Measurements from ENCODE around the gene IMMP2L.
"Not testable (repeated sequence)": the region's sequence is repeated elsewhere in the genome, so short reads cannot be mapped to it uniquely, and the experiment has no call there.

Gene IMMP2L

DNA sequence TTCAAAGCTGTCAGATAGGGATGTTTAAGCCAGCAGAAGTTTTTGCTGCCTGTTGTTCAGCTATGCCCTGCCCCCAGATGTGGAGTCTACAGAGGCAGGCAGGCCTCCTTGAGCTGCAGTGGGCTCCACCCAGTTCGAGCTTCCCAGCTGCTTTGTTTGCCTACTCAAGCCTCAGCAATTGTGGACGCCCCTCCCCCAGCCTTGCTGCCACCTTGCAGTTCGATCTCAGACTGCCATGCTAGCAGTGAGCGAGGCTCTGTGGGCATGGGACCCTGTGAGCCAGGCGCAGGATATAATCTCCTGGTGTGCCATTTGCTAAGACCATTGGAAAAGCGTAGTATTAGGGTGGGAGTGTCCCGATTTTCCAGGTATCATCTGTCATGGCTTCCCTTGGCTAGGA is 901.7 kb downstream of the IMMP2L start:
- DNase-seq = not testable (repeated sequence)

DNA sequence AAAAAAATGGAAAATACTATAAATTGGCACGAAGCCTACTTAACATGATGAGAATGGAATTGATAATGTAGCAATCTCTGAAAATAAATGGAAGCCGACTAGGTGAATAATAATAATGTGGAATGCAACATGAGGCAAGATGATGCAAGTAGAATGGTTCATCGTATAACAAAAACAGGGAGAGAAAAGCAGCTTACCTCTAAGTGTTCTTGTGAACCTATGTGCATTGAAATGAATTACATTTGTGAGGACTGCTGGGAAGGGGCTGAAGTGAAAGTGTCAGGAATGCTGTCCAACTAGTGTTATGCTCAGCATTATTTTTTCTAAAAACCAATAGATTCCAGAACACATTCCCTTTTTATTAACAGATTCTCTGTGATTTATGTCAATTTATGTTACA is 912.0 kb downstream of the IMMP2L start:
- DNase-seq = no peak

DNA sequence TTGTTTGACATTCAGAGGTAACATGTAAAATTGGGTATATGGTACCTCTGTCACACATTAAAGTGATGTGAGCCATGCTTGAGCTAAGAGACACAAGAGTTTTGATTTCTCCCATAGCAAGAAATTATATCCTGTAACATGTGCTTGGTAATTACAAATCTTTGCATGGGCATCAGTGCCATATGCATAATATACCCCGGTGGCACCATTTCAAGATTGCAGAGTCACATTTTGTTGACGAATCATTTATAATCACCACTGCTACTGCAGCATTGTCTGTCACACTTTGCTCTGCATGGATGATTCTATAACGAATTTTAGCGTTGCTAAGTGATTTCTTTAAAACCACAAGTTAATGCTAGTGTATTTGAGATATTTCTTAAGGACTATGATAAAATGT is 915.0 kb downstream of the IMMP2L start:
- no peak for DNase-seq

DNA sequence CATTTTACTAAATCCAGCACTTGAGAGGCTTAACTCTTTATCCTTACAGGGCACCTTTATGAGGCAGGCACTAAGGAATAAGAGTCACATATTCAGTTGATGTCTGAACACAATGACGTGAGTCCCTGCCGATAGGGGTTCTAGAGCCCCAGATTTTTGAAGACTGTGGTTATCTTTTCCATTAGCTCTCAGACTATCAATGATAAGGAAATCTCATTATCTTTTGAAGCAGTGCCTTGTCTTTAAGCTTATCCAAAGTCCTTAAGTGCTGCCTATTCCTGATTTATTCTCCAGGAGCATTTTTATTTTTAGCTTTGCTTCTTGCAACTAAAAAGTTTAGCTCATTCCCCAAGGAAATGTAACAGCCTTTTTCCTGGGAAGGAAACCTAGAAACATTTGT is 915.5 kb downstream of the IMMP2L start:
- DNase-seq = no peak

- DNase-seq = no peak
Observed at GRCh38 chr7:110645616-110646015, 916.7 kb downstream of the IMMP2L start.

- DNase-seq = no peak
Observed at GRCh38 chr7:110645060-110645459, 917.2 kb downstream of the IMMP2L start.

DNA sequence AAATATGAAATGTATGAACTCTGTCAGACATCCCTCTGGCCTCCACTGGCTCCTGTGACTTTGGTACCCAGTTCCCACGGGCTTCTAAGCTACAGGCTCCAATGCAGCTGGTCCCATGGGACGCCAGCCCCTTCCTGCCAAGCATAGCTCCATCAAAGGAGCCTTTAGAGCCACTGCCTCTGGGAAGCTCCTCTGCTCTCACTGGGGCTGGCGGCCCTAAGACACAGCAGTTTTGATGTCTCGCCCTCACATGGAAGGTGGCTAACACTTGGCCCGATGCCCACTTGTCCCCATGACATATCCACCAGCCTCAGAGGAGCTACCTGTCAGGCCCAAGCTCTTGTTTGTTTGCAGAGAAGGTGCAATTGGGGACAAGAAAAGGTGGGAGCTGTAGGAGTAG is 925.0 kb downstream of the IMMP2L start:
- DNase-seq = no peak

DNA sequence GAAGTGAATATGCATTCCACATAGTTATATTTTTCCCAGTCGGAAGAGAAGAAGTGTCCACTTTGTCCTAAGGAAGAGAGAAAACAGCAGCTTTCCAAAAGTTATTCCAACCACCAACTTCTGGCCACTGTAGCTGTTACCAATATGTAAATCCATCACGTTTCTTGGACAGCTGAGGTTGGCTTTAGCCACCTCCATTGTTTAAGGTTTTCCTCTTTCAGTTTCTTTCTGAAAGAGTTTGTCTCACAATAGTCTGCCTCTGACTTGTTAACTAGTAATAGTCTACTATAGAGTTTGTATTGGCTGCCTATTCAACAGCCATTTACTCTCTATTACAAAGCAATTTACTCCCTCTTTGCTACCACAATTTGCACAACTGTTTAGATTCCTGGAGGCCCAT is 929.0 kb downstream of the IMMP2L start:
- DNase-seq = no peak

- DNase-seq = no peak
Observed at GRCh38 chr7:110626414-110626813, 935.9 kb downstream of the IMMP2L start.

- DNase-seq = no peak
Observed at GRCh38 chr7:110625294-110625693, 937.0 kb downstream of the IMMP2L start.

GRCh38 chr7:110623436-110623835 is 938.9 kb downstream of the IMMP2L start:
- no peak for DNase-seq

DNA sequence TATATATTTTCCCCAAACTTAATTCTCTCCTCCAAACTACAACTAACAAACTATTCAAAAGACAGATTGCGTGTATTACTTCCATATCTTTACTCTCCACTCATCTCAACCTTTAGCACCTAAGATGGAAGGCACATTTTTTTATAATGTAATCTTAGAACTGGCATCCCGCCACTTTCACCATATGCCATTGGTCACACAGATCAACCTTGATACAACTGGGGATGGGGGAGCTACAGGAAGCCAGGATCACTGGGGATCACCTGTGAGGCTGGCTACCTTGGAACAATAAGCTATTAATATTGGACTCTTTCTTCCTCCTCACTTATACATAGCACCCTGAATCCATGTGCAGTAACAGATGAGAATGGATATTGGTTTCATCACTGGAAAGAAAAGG is 941.0 kb downstream of the IMMP2L start:
- DNase-seq = no peak

- DNase-seq = no peak
Observed at GRCh38 chr7:110620110-110620735, 942.1 kb downstream of the IMMP2L start.

Measured in activated CD4-positive, alpha-beta T cell treated with anti-CD3 and anti-CD28 coated beads, Interleukin-2, amount 50 U/mL, for 1 hour (primary cell).